ENCODE results near the gene TH. TPM values are rescaled to one million over a fixed set of nuclear protein-coding genes. Genes with fewer than 3 reads are reported as not detected.

The TH gene
- total RNA-seq, 1 experiment from 2014 or later = not detected

GRCh38 chr11:2136952-2137201 is 34.7 kb downstream of the TH start:
- TF ChIP-seq TCF7L2 (IDR thresholded peaks at IDR 0.05; ENCODE audit: low read depth, low read length) (no peak), SIN3A (IDR thresholded peaks at IDR 0.05; ENCODE audit: borderline replicate concordance, insufficient read depth, low read depth, low read length) (no peak), CTCF (IDR thresholded peaks at IDR 0.05) (no peak), REST (IDR thresholded peaks at IDR 0.05; ENCODE audit: insufficient read depth in 1 of 2, low read depth in 2 of 2, low read length in 1 of 2) (no peak), POLR2AphosphoS5 (IDR thresholded peaks at IDR 0.05; ENCODE audit: low read depth, low read length) (no peak)
- BruUV-seq (replicated peaks) = no TSS peak
- Histone ChIP-seq H3K4me3 (ENCODE audit: low read depth in 2 of 2, low read length in 2 of 2) (no peak overlapping the region), H3K4me1 (ENCODE audit: control insufficient read depth, insufficient read depth, low read length) (peaks cover 6% of the 10 kb centered on the region), H3K27me3 (ENCODE audit: control insufficient read depth, insufficient read depth, low read length) (peaks cover 15% of the 10 kb centered on the region), H3K27ac (ENCODE audit: low read length) (no peak overlapping the region), H3K36me3 (ENCODE audit: control insufficient read depth, insufficient read depth, low read length) (peaks cover 3% of the 10 kb centered on the region; the same call in 1 of the 2 replicates), H3K9me3 (ENCODE audit: control insufficient read depth, insufficient read depth, low read depth, low read length) (no peaks in the 10 kb centered on the region)
- ATAC-seq (no peak), DNase-seq (ENCODE audit: low read depth, low spot score) (no peak)
- intact Hi-C loops (cut with micrococcal nuclease; ENCODE audit: unreplicated experiment) = no loop called here
- ChIA-PET CTCF (interaction anchor here (0.6 to 1.5 kb wide), 4 partner anchors 13 to 193 kb away, joined by 3 to 7 read pairs (median 3); no protein-coding TSS in a partner anchor), POLR2A (interaction anchor here (0.6 kb wide), 1 partner anchor 875 kb away, joined by 3 read pairs; no protein-coding TSS in a partner anchor)
- in situ Hi-C loops (cut with HindIII; ENCODE audit: low pct_unique_long_range_greater_than_20kb, low sequenced_read_pairs) = no loop called here

GRCh38 chr11:2136209-2136951 is 35.2 kb downstream of the TH start:
- Histone ChIP-seq H3K4me1 (ENCODE audit: control insufficient read depth, insufficient read depth, low read length) (peaks cover 6% of the 10 kb centered on the region), H3K9me3 (ENCODE audit: control insufficient read depth, insufficient read depth, low read depth, low read length) (no peaks in the 10 kb centered on the region), H3K27ac (ENCODE audit: low read length) (no peak overlapping the region), H3K4me3 (ENCODE audit: low read depth in 2 of 2, low read length in 2 of 2) (no peak overlapping the region), H3K36me3 (ENCODE audit: control insufficient read depth, insufficient read depth, low read length) (peaks cover 2% of the 10 kb centered on the region; the same call in 1 of the 2 replicates), H3K27me3 (ENCODE audit: control insufficient read depth, insufficient read depth, low read length) (peaks cover 10% of the 10 kb centered on the region)
- intact Hi-C loops (cut with micrococcal nuclease; ENCODE audit: unreplicated experiment) = no loop called here
- CTCF ChIA-PET = interaction anchor here (0.6 to 1.5 kb wide), 5 partner anchors 14 to 193 kb away, joined by 3 to 7 read pairs (median 3); no protein-coding TSS in a partner anchor
- DNase-seq (ENCODE audit: low read depth, low spot score) (no peak), ATAC-seq (no peak)
- no TSS peak for BruUV-seq (replicated peaks)
- POLR2A ChIA-PET = interaction anchor here (0.6 kb wide), 1 partner anchor 874 kb away, joined by 3 read pairs; no protein-coding TSS in a partner anchor
- TF ChIP-seq SIN3A (IDR thresholded peaks at IDR 0.05; ENCODE audit: borderline replicate concordance, insufficient read depth, low read depth, low read length) = no peak
- in situ Hi-C loops (cut with HindIII; ENCODE audit: low pct_unique_long_range_greater_than_20kb, low sequenced_read_pairs) = no loop called here

- Histone ChIP-seq H3K9me3 (ENCODE audit: control insufficient read depth, insufficient read depth, low read depth, low read length) (no peaks in the 10 kb centered on the region), H3K4me1 (ENCODE audit: control insufficient read depth, insufficient read depth, low read length) (peaks cover 6% of the 10 kb centered on the region), H3K36me3 (ENCODE audit: control insufficient read depth, insufficient read depth, low read length) (no peaks in the 10 kb centered on the region), H3K27ac (ENCODE audit: low read length) (no peak overlapping the region), H3K4me3 (ENCODE audit: low read depth in 2 of 2, low read length in 2 of 2) (no peak overlapping the region), H3K27me3 (ENCODE audit: control insufficient read depth, insufficient read depth, low read length) (peaks cover 3% of the 10 kb centered on the region; the same call in 1 of the 2 replicates)
- BruUV-seq (replicated peaks) = no TSS peak
- ChIA-PET CTCF (interaction anchor here (0.8 kb wide), 1 partner anchor 22 kb away, joined by 4 read pairs; no protein-coding TSS in a partner anchor), POLR2A (no interaction called here)
- TF ChIP-seq POLR2AphosphoS5 (IDR thresholded peaks at IDR 0.05; ENCODE audit: low read depth, low read length) = no peak
- TF ChIP-seq TCF7L2 (IDR thresholded peaks at IDR 0.05; ENCODE audit: low read depth, low read length) = no peak
- TF ChIP-seq SIN3A (IDR thresholded peaks at IDR 0.05; ENCODE audit: borderline replicate concordance, insufficient read depth, low read depth, low read length) = no peak
- TF ChIP-seq REST (IDR thresholded peaks at IDR 0.05; ENCODE audit: insufficient read depth in 1 of 2, low read depth in 2 of 2, low read length in 1 of 2) = no peak
- no peak for TF ChIP-seq CTCF (IDR thresholded peaks at IDR 0.05)
- intact Hi-C loops (cut with micrococcal nuclease; ENCODE audit: unreplicated experiment) = no loop called here
- no peak for DNase-seq (ENCODE audit: low read depth, low spot score)
- no peak for ATAC-seq
- in situ Hi-C loops (cut with HindIII; ENCODE audit: low pct_unique_long_range_greater_than_20kb, low sequenced_read_pairs) = no loop called here
Observed at GRCh38 chr11:2135648-2136201, 35.9 kb downstream of the TH start.

All from Panc1 (cell line).